HCT116 (cell line): Measurements from ENCODE around the gene CAMK2A. TPM values are rescaled to one million over a fixed set of nuclear protein-coding genes. Genes with fewer than 3 reads are reported as not detected.

Experiments
- ATAC-seq: fragments of 200-7000 bp; cut with Tn5 transposase; 2 replicates; pipeline ENCODE4 v1.9.1; 2020; ENCODE audit warnings: mild to moderate bottlenecking, moderate library complexity
- BruUV-seq: library from RNA; stranded (reverse); fragments of 400-500 nt; replicated peaks from 2 replicates; lab custom pipeline; 2021; lab: Mats Ljungman, UMichigan
- CTCF ChIA-PET: fragments of 300-600 bp; sonication (Branson Sonifier 250); formaldehyde crosslinking; loops from one replicate; lab custom pipeline; 2021; ENCODE audit warnings: antibody characterized with exemption; lab: Charles Lee
- POLR2A ChIA-PET: fragments of 300-600, 350-600 bp; sonication (Branson Sonifier 250); formaldehyde crosslinking; loops from one replicate; lab custom pipeline; 2021; ENCODE audit warnings: antibody characterized with exemption; lab: Charles Lee
- RAD21 ChIA-PET, 2 experiments: fragments of 300-600 bp; sonication (Branson Sonifier 250); formaldehyde crosslinking; loops; one replicate each; lab custom pipeline; 2023; ENCODE audit warnings: low total read pairs in 2 of 2; ENCODE audit not compliant: uncharacterized antibody in 2 of 2, unreplicated experiment in 2 of 2, low non-redundant PET in 1 of 2; lab: Charles Lee
- DNase-seq: peaks from one replicate; pipeline ENCODE4 v3.0.0-alpha.2; 2010; ENCODE audit warnings: low read depth, low spot score
- H2AFZ ChIP-seq: fragments of 200-600 bp; shearing (Covaris generic), sonication (generic); 2 replicates; pipeline ENCODE4 v1.6.1; 2017; ENCODE audit warnings: low read depth, mixed run types, mixed read lengths, antibody characterized with exemption, low read length; ENCODE audit not compliant: poor library complexity, severe bottlenecking
- H3K27ac ChIP-seq: 2 replicates; pipeline ENCODE4 v1.5.1; 2012; ENCODE audit warnings: low read depth, low read length
- H3K27me3 ChIP-seq: fragments of 200-600 bp; sonication (generic); 2 replicates; pipeline ENCODE4 v1.6.1; 2016; ENCODE audit warnings: mixed run types, low read length, mixed read lengths; ENCODE audit not compliant: insufficient read depth
- H3K36me3 ChIP-seq, 2 experiments: fragments of 200-500 bp in 1 of 2; fragments of 200-600 bp in 1 of 2; sonication (Bioruptor generic) in 1 of 2; sonication (generic) in 1 of 2; 2 replicates each; pipeline versions ENCODE4 v1.5.1 to v1.6.1; 2014 to 2016; ENCODE audit warnings: low read length in 2 of 2, inconsistent platforms in 1 of 2, mixed read lengths in 1 of 2, mixed run types in 1 of 2; ENCODE audit not compliant: insufficient read depth in 2 of 2, control insufficient read depth in 1 of 2
- H3K4me1 ChIP-seq, 2 experiments: fragments of 200-600 bp in 1 of 2; sonication (generic) in 1 of 2; 2 replicates each; pipeline versions ENCODE4 v1.5.1 to v1.6.1; 2012 to 2017; ENCODE audit warnings: low read length in 2 of 2, inconsistent platforms in 1 of 2, mild to moderate bottlenecking in 1 of 2, mixed read lengths in 1 of 2, mixed run types in 1 of 2, moderate library complexity in 1 of 2; ENCODE audit not compliant: insufficient read depth in 2 of 2, control insufficient read depth in 1 of 2
- H3K4me2 ChIP-seq: fragments of 200-600 bp; sonication (generic); 2 replicates; pipeline ENCODE4 v1.6.1; 2017; ENCODE audit warnings: mixed run types, low read length, mixed read lengths
- H3K4me3 ChIP-seq, 2 experiments: fragments of 200-600 bp in 1 of 2; sonication (generic) in 1 of 2; replicated peaks in 1 of 2; 2 replicates each; pipeline ENCODE4 v1.5.1; 2011 to 2016; ENCODE audit warnings: low read length in 2 of 2, control low read depth in 1 of 2, low read depth in 1 of 2, mild to moderate bottlenecking in 1 of 2, mixed read lengths in 1 of 2, mixed run types in 1 of 2
- H3K79me2 ChIP-seq: fragments of 200-600 bp; sonication (generic); 2 replicates; pipeline ENCODE4 v1.6.1; 2017; ENCODE audit warnings: mild to moderate bottlenecking, mixed run types, low read length, moderate library complexity, mixed read lengths; ENCODE audit not compliant: insufficient read depth
- H3K9ac ChIP-seq: fragments of 200-600 bp; sonication (generic); 2 replicates; pipeline ENCODE4 v1.6.1; 2016; ENCODE audit warnings: low read length, mixed read lengths
- H3K9me2 ChIP-seq: fragments of 200-600 bp; sonication (generic), shearing (Covaris generic); 2 replicates; pipeline ENCODE4 v1.6.1; 2017; ENCODE audit warnings: mixed run types, mild to moderate bottlenecking, moderate library complexity; ENCODE audit not compliant: insufficient read depth
- H3K9me3 ChIP-seq, 2 experiments: fragments of 200-500 bp in 1 of 2; fragments of 200-600 bp in 1 of 2; sonication (Bioruptor generic) in 1 of 2; sonication (generic) in 1 of 2; 2 replicates each; pipeline ENCODE4 v1.6.1; 2014 to 2017; ENCODE audit warnings: low read length in 2 of 2, mixed read lengths in 2 of 2, inconsistent platforms in 1 of 2, low read depth in 1 of 2, mild to moderate bottlenecking in 1 of 2, mixed run types in 1 of 2, moderate library complexity in 1 of 2; ENCODE audit not compliant: control insufficient read depth in 1 of 2, insufficient read depth in 1 of 2
- H4K20me1 ChIP-seq: fragments of 200-600 bp; sonication (generic), shearing (Covaris generic); 2 replicates; pipeline ENCODE4 v1.6.1; 2017; ENCODE audit warnings: mixed run types, mild to moderate bottlenecking, moderate library complexity; ENCODE audit not compliant: insufficient read depth
- ATF3 ChIP-seq: IDR thresholded peaks from 2 replicates; pipeline ENCODE4 v1.6.1; 2012
- CBX3 ChIP-seq: IDR thresholded peaks from 2 replicates; pipeline ENCODE4 v1.6.1; 2012; ENCODE audit warnings: low read depth
- EGR1 ChIP-seq: IDR thresholded peaks from 2 replicates; pipeline ENCODE4 v1.6.1; 2012; ENCODE audit warnings: low read depth
- EZH2 ChIP-seq: fragments of 200-600 bp; sonication (generic); IDR thresholded peaks from 2 replicates; pipeline ENCODE4 v1.6.1; 2017; ENCODE audit warnings: antibody characterized with exemption, mixed run types
- MAX ChIP-seq: IDR thresholded peaks from 2 replicates; pipeline ENCODE4 v1.6.1; 2012
- POLR2AphosphoS5 ChIP-seq: IDR thresholded peaks from 2 replicates; pipeline ENCODE4 v1.6.1; 2011; ENCODE audit warnings: mild to moderate bottlenecking, low read depth, low read length, moderate library complexity
- RAD21 ChIP-seq: IDR thresholded peaks from 2 replicates; pipeline ENCODE4 v1.6.1; 2012; ENCODE audit warnings: low read depth, mild to moderate bottlenecking
- REST ChIP-seq: IDR thresholded peaks from 2 replicates; pipeline ENCODE4 v1.6.1; 2012; ENCODE audit warnings: low read depth
- TCF7L2 ChIP-seq: IDR thresholded peaks from 2 replicates; pipeline ENCODE4 v1.7.0; 2011; ENCODE audit warnings: borderline replicate concordance, inconsistent platforms; ENCODE audit not compliant: insufficient read depth, insufficient read length; ENCODE audit errors: extremely low read depth
- intact Hi-C: fragments of 100-400 bp; cut with micrococcal nuclease; formaldehyde crosslinking; loops from 2 replicates; pipeline ENCODE4 v1.10.0; 2022
- total RNA-seq: library from RNA; stranded (reverse); gene quantifications from one replicate; pipeline ENCODE4 v1.2.1, GENCODE V29; 2021; ENCODE audit not compliant: unreplicated experiment

The CAMK2A gene
- total RNA-seq, 1 experiment from 2014 or later = not detected

GRCh38 chr5:150254774-150255173, 34.8 kb downstream of the CAMK2A start:
- DNase-seq (no peak), ATAC-seq (no peak)
- RAD21 ChIA-PET = no interaction called here
- Histone ChIP-seq H3K9me3 (no peaks in the 10 kb centered on the region), H3K9ac (no peak overlapping the region), H3K27me3 (no peaks in the 10 kb centered on the region), H3K4me2 (no peak overlapping the region), H4K20me1 (no peaks in the 10 kb centered on the region), H3K36me3 (no peaks in the 10 kb centered on the region), H2AFZ (no peak overlapping the region), H3K4me1 (no peaks in the 10 kb centered on the region), H3K79me2 (no peaks in the 10 kb centered on the region), H3K4me3 (no peak overlapping the region), H3K9me2 (no peaks in the 10 kb centered on the region), H3K27ac (no peak overlapping the region)
- POLR2A ChIA-PET = no interaction called here
- intact Hi-C loops = no loop called here
- CTCF ChIA-PET = no interaction called here
- TF ChIP-seq REST = no peak
- no peak for TF ChIP-seq CBX3
- BruUV-seq = no TSS peak

- intact Hi-C loops = no loop called here
- TF ChIP-seq TCF7L2 (no peak), CBX3 (no peak), POLR2AphosphoS5 (no peak), ATF3 (no peak), RAD21 (no peak), REST (no peak), EZH2 (no peak), MAX (no peak), EGR1 (no peak)
These were observed 35.2 kb downstream of the CAMK2A start for GRCh38 chr5:150254363-150254762.

More at GRCh38 chr5:150254363-150254762, 35.2 kb downstream of the CAMK2A start:
- ChIA-PET RAD21 (no interaction called here), CTCF (no interaction called here), POLR2A (no interaction called here)
- ATAC-seq = no peak
- H4K20me1 ChIP-seq = no peaks in the 10 kb centered on the region
- no peaks in the 10 kb centered on the region for H3K27me3 ChIP-seq
- H3K9me3 ChIP-seq = no peaks in the 10 kb centered on the region
- H3K79me2 ChIP-seq = no peaks in the 10 kb centered on the region
- H3K9ac ChIP-seq = no peak overlapping the region
- no peak overlapping the region for H3K4me3 ChIP-seq
- DNase-seq = no peak
- no peaks in the 10 kb centered on the region for H3K4me1 ChIP-seq
- H2AFZ ChIP-seq = no peak overlapping the region
- H3K4me2 ChIP-seq = no peak overlapping the region
- no TSS peak for BruUV-seq
- H3K9me2 ChIP-seq = no peaks in the 10 kb centered on the region
- no peaks in the 10 kb centered on the region for H3K36me3 ChIP-seq
- H3K27ac ChIP-seq = no peak overlapping the region
